HCT116 (cell line): Measurements from ENCODE around the gene FAM168A. TPM values are rescaled to one million over a fixed set of nuclear protein-coding genes. Genes with fewer than 3 reads are reported as not detected.

Experiments used
- ATAC-seq: fragments of 200-7000 bp; cut with Tn5 transposase; 2 replicates; pipeline ENCODE4 v1.9.1; 2020; ENCODE audit warnings: mild to moderate bottlenecking, moderate library complexity
- BruUV-seq: library from RNA; stranded (reverse); fragments of 400-500 nt; replicated peaks from 2 replicates; lab custom pipeline; 2021; lab: Mats Ljungman, UMichigan
- CTCF ChIA-PET: fragments of 300-600 bp; sonication (Branson Sonifier 250); formaldehyde crosslinking; loops from one replicate; lab custom pipeline; 2021; ENCODE audit warnings: antibody characterized with exemption; lab: Charles Lee
- POLR2A ChIA-PET: fragments of 300-600, 350-600 bp; sonication (Branson Sonifier 250); formaldehyde crosslinking; loops from one replicate; lab custom pipeline; 2021; ENCODE audit warnings: antibody characterized with exemption; lab: Charles Lee
- RAD21 ChIA-PET, 2 experiments: fragments of 300-600 bp; sonication (Branson Sonifier 250); formaldehyde crosslinking; loops; one replicate each; lab custom pipeline; 2023; ENCODE audit warnings: low total read pairs in 2 of 2; ENCODE audit not compliant: uncharacterized antibody in 2 of 2, unreplicated experiment in 2 of 2, low non-redundant PET in 1 of 2; lab: Charles Lee
- DNase-seq: peaks from one replicate; pipeline ENCODE4 v3.0.0-alpha.2; 2010; ENCODE audit warnings: low read depth, low spot score
- H2AFZ ChIP-seq: fragments of 200-600 bp; shearing (Covaris generic), sonication (generic); 2 replicates; pipeline ENCODE4 v1.6.1; 2017; ENCODE audit warnings: low read depth, mixed run types, mixed read lengths, antibody characterized with exemption, low read length; ENCODE audit not compliant: poor library complexity, severe bottlenecking
- H3K27ac ChIP-seq: 2 replicates; pipeline ENCODE4 v1.5.1; 2012; ENCODE audit warnings: low read depth, low read length
- H3K27me3 ChIP-seq: fragments of 200-600 bp; sonication (generic); 2 replicates; pipeline ENCODE4 v1.6.1; 2016; ENCODE audit warnings: mixed run types, low read length, mixed read lengths; ENCODE audit not compliant: insufficient read depth
- H3K36me3 ChIP-seq, 2 experiments: fragments of 200-500 bp in 1 of 2; fragments of 200-600 bp in 1 of 2; sonication (Bioruptor generic) in 1 of 2; sonication (generic) in 1 of 2; 2 replicates each; pipeline versions ENCODE4 v1.5.1 to v1.6.1; 2014 to 2016; ENCODE audit warnings: low read length in 2 of 2, inconsistent platforms in 1 of 2, mixed read lengths in 1 of 2, mixed run types in 1 of 2; ENCODE audit not compliant: insufficient read depth in 2 of 2, control insufficient read depth in 1 of 2
- H3K4me1 ChIP-seq, 2 experiments: fragments of 200-600 bp in 1 of 2; sonication (generic) in 1 of 2; 2 replicates each; pipeline versions ENCODE4 v1.5.1 to v1.6.1; 2012 to 2017; ENCODE audit warnings: low read length in 2 of 2, inconsistent platforms in 1 of 2, mild to moderate bottlenecking in 1 of 2, mixed read lengths in 1 of 2, mixed run types in 1 of 2, moderate library complexity in 1 of 2; ENCODE audit not compliant: insufficient read depth in 2 of 2, control insufficient read depth in 1 of 2
- H3K4me2 ChIP-seq: fragments of 200-600 bp; sonication (generic); 2 replicates; pipeline ENCODE4 v1.6.1; 2017; ENCODE audit warnings: mixed run types, low read length, mixed read lengths
- H3K4me3 ChIP-seq, 2 experiments: fragments of 200-600 bp in 1 of 2; sonication (generic) in 1 of 2; replicated peaks in 1 of 2; 2 replicates each; pipeline ENCODE4 v1.5.1; 2011 to 2016; ENCODE audit warnings: low read length in 2 of 2, control low read depth in 1 of 2, low read depth in 1 of 2, mild to moderate bottlenecking in 1 of 2, mixed read lengths in 1 of 2, mixed run types in 1 of 2
- H3K79me2 ChIP-seq: fragments of 200-600 bp; sonication (generic); 2 replicates; pipeline ENCODE4 v1.6.1; 2017; ENCODE audit warnings: mild to moderate bottlenecking, mixed run types, low read length, moderate library complexity, mixed read lengths; ENCODE audit not compliant: insufficient read depth
- H3K9ac ChIP-seq: fragments of 200-600 bp; sonication (generic); 2 replicates; pipeline ENCODE4 v1.6.1; 2016; ENCODE audit warnings: low read length, mixed read lengths
- H3K9me2 ChIP-seq: fragments of 200-600 bp; sonication (generic), shearing (Covaris generic); 2 replicates; pipeline ENCODE4 v1.6.1; 2017; ENCODE audit warnings: mixed run types, mild to moderate bottlenecking, moderate library complexity; ENCODE audit not compliant: insufficient read depth
- H3K9me3 ChIP-seq, 2 experiments: fragments of 200-500 bp in 1 of 2; fragments of 200-600 bp in 1 of 2; sonication (Bioruptor generic) in 1 of 2; sonication (generic) in 1 of 2; 2 replicates each; pipeline ENCODE4 v1.6.1; 2014 to 2017; ENCODE audit warnings: low read length in 2 of 2, mixed read lengths in 2 of 2, inconsistent platforms in 1 of 2, low read depth in 1 of 2, mild to moderate bottlenecking in 1 of 2, mixed run types in 1 of 2, moderate library complexity in 1 of 2; ENCODE audit not compliant: control insufficient read depth in 1 of 2, insufficient read depth in 1 of 2
- H4K20me1 ChIP-seq: fragments of 200-600 bp; sonication (generic), shearing (Covaris generic); 2 replicates; pipeline ENCODE4 v1.6.1; 2017; ENCODE audit warnings: mixed run types, mild to moderate bottlenecking, moderate library complexity; ENCODE audit not compliant: insufficient read depth
- CBX3 ChIP-seq: IDR thresholded peaks from 2 replicates; pipeline ENCODE4 v1.6.1; 2012; ENCODE audit warnings: low read depth
- EGR1 ChIP-seq: IDR thresholded peaks from 2 replicates; pipeline ENCODE4 v1.6.1; 2012; ENCODE audit warnings: low read depth
- FOSL1 ChIP-seq: IDR thresholded peaks from 2 replicates; pipeline ENCODE4 v1.6.1; 2012; ENCODE audit warnings: low read depth
- POLR2AphosphoS5 ChIP-seq: IDR thresholded peaks from 2 replicates; pipeline ENCODE4 v1.6.1; 2011; ENCODE audit warnings: mild to moderate bottlenecking, low read depth, low read length, moderate library complexity
- SIN3A ChIP-seq: IDR thresholded peaks from 2 replicates; pipeline ENCODE4 v1.6.1; 2012; ENCODE audit warnings: low read depth
- SP1 ChIP-seq: IDR thresholded peaks from 2 replicates; pipeline ENCODE4 v1.6.1; 2012; ENCODE audit warnings: low read depth
- TCF7L2 ChIP-seq: IDR thresholded peaks from 2 replicates; pipeline ENCODE4 v1.7.0; 2011; ENCODE audit warnings: borderline replicate concordance, inconsistent platforms; ENCODE audit not compliant: insufficient read depth, insufficient read length; ENCODE audit errors: extremely low read depth
- ZFX ChIP-seq: fragments of 450-650 bp; IDR thresholded peaks from 2 replicates; pipeline ENCODE4 v1.6.1; 2017
- intact Hi-C: fragments of 100-400 bp; cut with micrococcal nuclease; formaldehyde crosslinking; loops from 2 replicates; pipeline ENCODE4 v1.10.0; 2022
- total RNA-seq: library from RNA; stranded (reverse); gene quantifications from one replicate; pipeline ENCODE4 v1.2.1, GENCODE V29; 2021; ENCODE audit not compliant: unreplicated experiment
- TF ChIP-seq, protein P1 (sequence below), 3 experiments: fragments of 200-600 bp in 1 of 3; sonication (generic) in 1 of 3; IDR thresholded peaks in 2 of 3; conservative IDR thresholded peaks in 1 of 3; 2 replicates each; pipeline ENCODE4 v1.5.1; 2012 to 2017; ENCODE audit warnings: low read depth in 2 of 3, low read length in 2 of 3, antibody characterized with exemption in 1 of 3, borderline replicate concordance in 1 of 3, control low read depth in 1 of 3, mild to moderate bottlenecking in 1 of 3, mixed read lengths in 1 of 3, mixed run types in 1 of 3, moderate library complexity in 1 of 3; ENCODE audit not compliant: insufficient read depth in 1 of 3
- TF ChIP-seq, protein P2 (sequence below): IDR thresholded peaks from 2 replicates; pipeline ENCODE4 v1.6.1; 2012; ENCODE audit warnings: low read depth

Gene FAM168A
- total RNA-seq, 1 experiment from 2014 or later, result 31.5 TPM

DNA sequence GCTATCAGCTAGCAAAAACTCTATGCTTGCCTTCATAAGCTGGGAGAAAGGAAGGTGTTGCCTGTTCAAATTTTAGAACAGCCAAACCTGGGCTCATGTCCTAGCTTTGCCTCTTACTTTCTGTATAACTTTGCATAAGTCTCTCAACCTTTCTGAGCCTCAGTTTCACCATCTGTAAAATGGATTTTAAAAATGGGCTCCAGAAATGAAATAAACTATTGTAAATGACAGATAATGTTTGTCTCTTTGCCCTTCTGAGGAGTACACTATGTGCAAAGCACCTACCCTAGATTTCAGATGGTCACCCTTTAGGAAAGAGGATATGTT, 68.7 kb downstream of the FAM168A start:
- Histone ChIP-seq H3K27me3 (no peaks in the 10 kb centered on the region), H4K20me1 (0 out of 2 replicates have a peak, but pooled peaks cover 2% of the 10 kb centered on the region), H3K9me2 (no peaks in the 10 kb centered on the region), H3K9ac (no peak overlapping the region), H3K4me1 (peaks cover 2 to 9% of the 10 kb centered on the region in 2 experiments; a peak in 1 of 4 replicates), H3K4me3 (no peak overlapping the region), H3K79me2 (no peaks in the 10 kb centered on the region), H3K9me3 (peaks cover 0 to under 1% of the 10 kb centered on the region in 2 experiments; a peak in 1 of 4 replicates), H3K4me2 (no peak overlapping the region), H2AFZ (no peak overlapping the region)
- CTCF ChIA-PET, result no interaction called here
- POLR2A ChIA-PET, result no interaction called here
- intact Hi-C loops, result no loop called here
- no TSS peak for BruUV-seq
- RAD21 ChIA-PET, result no interaction called here
- DNase-seq, result no peak
- TF ChIP-seq, protein P1, sequence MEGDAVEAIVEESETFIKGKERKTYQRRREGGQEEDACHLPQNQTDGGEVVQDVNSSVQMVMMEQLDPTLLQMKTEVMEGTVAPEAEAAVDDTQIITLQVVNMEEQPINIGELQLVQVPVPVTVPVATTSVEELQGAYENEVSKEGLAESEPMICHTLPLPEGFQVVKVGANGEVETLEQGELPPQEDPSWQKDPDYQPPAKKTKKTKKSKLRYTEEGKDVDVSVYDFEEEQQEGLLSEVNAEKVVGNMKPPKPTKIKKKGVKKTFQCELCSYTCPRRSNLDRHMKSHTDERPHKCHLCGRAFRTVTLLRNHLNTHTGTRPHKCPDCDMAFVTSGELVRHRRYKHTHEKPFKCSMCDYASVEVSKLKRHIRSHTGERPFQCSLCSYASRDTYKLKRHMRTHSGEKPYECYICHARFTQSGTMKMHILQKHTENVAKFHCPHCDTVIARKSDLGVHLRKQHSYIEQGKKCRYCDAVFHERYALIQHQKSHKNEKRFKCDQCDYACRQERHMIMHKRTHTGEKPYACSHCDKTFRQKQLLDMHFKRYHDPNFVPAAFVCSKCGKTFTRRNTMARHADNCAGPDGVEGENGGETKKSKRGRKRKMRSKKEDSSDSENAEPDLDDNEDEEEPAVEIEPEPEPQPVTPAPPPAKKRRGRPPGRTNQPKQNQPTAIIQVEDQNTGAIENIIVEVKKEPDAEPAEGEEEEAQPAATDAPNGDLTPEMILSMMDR (IDR thresholded peaks at IDR 0.05 in 2 of 3, conservative IDR thresholded peaks at IDR 0.05 in 1 of 3; ENCODE audit: borderline replicate concordance in 1 of 3, insufficient read depth in 1 of 3, low read depth in 2 of 3, low read length in 2 of 3), result no peak
- TF ChIP-seq, all 23 proteins: peak for 0
- H3K36me3 ChIP-seq, result no peaks in the 10 kb centered on the region
- no peak overlapping the region for H3K27ac ChIP-seq
- ATAC-seq, result no peak

DNA sequence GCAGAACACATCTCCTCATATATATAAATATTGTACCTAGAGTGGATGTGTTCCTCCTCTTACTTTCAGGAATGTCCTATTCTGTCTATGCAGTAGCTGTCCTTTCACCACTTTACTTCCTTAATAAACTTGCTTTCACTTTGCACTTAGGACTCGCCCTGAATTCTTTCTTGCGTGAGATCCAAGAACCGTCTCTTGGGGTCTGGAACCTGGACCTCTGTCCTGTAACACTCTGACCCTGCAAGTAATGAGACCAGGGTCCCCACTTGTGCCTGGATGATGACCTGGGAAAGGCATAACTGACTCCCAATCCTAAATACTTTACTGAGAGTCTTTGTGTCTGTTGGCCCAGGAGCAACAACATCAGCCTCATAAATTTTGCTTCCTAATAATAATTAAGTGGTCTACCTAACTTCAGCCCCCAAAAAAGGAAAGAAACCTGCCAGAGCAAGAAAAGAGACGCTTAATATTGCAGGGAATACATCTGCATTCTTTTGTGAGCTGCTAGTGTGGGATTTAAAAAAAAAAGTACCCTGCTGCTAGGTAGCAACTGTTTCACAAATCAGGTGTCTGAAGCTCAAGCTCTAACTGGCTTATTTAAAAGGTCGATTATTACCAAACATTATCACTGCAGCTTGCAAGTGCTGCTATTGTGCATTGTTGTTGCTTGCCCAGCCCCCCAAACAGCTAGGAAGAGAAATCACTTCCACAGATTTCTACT, 69.3 kb downstream of the FAM168A start:
- intact Hi-C loops, result no loop called here
- Histone ChIP-seq H3K4me2 (no peak overlapping the region), H3K9me3 (peaks cover 0 to 5% of the 10 kb centered on the region in 2 experiments; a peak in 2 of 4 replicates), H3K9ac (no peak overlapping the region), H4K20me1 (0 out of 2 replicates have a peak, but pooled peaks cover 2% of the 10 kb centered on the region), H3K36me3 (no peaks in the 10 kb centered on the region), H3K79me2 (no peaks in the 10 kb centered on the region), H3K4me1 (peaks cover 2 to 9% of the 10 kb centered on the region in 2 experiments; a peak in 1 of 4 replicates), H3K9me2 (no peaks in the 10 kb centered on the region), H3K27ac (no peak overlapping the region), H3K27me3 (no peaks in the 10 kb centered on the region), H3K4me3 (no peak overlapping the region), H2AFZ (no peak overlapping the region)
- DNase-seq (no peak), ATAC-seq (no peak)
- ChIA-PET POLR2A (no interaction called here), RAD21 (no interaction called here), CTCF (no interaction called here)
- no TSS peak for BruUV-seq
- TF ChIP-seq, protein P1 (IDR thresholded peaks at IDR 0.05 in 2 of 3, conservative IDR thresholded peaks at IDR 0.05 in 1 of 3; ENCODE audit: borderline replicate concordance in 1 of 3, insufficient read depth in 1 of 3, low read depth in 2 of 3, low read length in 2 of 3), result no peak
- TF ChIP-seq SIN3A (no peak), ZFX (no peak), TCF7L2 (no peak), SP1 (no peak), FOSL1 (no peak), CBX3 (no peak), EGR1 (no peak), POLR2AphosphoS5 (no peak)
- TF ChIP-seq, protein P2, sequence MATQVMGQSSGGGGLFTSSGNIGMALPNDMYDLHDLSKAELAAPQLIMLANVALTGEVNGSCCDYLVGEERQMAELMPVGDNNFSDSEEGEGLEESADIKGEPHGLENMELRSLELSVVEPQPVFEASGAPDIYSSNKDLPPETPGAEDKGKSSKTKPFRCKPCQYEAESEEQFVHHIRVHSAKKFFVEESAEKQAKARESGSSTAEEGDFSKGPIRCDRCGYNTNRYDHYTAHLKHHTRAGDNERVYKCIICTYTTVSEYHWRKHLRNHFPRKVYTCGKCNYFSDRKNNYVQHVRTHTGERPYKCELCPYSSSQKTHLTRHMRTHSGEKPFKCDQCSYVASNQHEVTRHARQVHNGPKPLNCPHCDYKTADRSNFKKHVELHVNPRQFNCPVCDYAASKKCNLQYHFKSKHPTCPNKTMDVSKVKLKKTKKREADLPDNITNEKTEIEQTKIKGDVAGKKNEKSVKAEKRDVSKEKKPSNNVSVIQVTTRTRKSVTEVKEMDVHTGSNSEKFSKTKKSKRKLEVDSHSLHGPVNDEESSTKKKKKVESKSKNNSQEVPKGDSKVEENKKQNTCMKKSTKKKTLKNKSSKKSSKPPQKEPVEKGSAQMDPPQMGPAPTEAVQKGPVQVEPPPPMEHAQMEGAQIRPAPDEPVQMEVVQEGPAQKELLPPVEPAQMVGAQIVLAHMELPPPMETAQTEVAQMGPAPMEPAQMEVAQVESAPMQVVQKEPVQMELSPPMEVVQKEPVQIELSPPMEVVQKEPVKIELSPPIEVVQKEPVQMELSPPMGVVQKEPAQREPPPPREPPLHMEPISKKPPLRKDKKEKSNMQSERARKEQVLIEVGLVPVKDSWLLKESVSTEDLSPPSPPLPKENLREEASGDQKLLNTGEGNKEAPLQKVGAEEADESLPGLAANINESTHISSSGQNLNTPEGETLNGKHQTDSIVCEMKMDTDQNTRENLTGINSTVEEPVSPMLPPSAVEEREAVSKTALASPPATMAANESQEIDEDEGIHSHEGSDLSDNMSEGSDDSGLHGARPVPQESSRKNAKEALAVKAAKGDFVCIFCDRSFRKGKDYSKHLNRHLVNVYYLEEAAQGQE, result no peak
